Measurements from ENCODE around the gene RPP25.

- 0 out of 2 replicates have a peak, but pooled peaks have one; percentile 8 for TF ChIP-seq POLR2A (IDR thresholded peaks at IDR 0.05; ENCODE audit: low read length)
- no peak for TF ChIP-seq CTCF (IDR thresholded peaks at IDR 0.05)
- no peak for TF ChIP-seq CBX8 (IDR thresholded peaks at IDR 0.05)
- no peak for TF ChIP-seq MAZ (IDR thresholded peaks at IDR 0.05; ENCODE audit: borderline replicate concordance, low read depth, low read length)
- TF ChIP-seq REST (IDR thresholded peaks at IDR 0.05), result no peak
- no peak for TF ChIP-seq GATA3 (IDR thresholded peaks at IDR 0.05; ENCODE audit: borderline replicate concordance)
- no peak for TF ChIP-seq FOXS1 (CRISPR knock-in tag; IDR thresholded peaks at IDR 0.05)
- no peak for TF ChIP-seq BHLHE40 (IDR thresholded peaks at IDR 0.05; ENCODE audit: low read depth, low read length)
- TF ChIP-seq RCOR1 (IDR thresholded peaks at IDR 0.05; ENCODE audit: low read depth, low read length), result no peak
- TF ChIP-seq RNF2 (IDR thresholded peaks at IDR 0.05; ENCODE audit: borderline replicate concordance, low read depth), result no peak
- TF ChIP-seq CBX2 (IDR thresholded peaks at IDR 0.05; ENCODE audit: borderline replicate concordance, low read depth), result no peak
- no peak for TF ChIP-seq EP300 (IDR thresholded peaks at IDR 0.05)
- no peak for TF ChIP-seq USF2 (IDR thresholded peaks at IDR 0.05)
- TF ChIP-seq MAX (IDR thresholded peaks at IDR 0.05), result no peak
These were observed 1.8 kb upstream of the RPP25 start for GRCh38 chr15:74958320-74958907.
